Uterus (tissue), 2 donors: ENCODE measurements around the gene UROC1.

ENCODE experiments used
- POLR2A ChIP-seq, 2 donors: fragments of 450-650 bp; IDR thresholded peaks; one replicate each; pipeline ENCODE4 v1.6.1; 2016; ENCODE audit warnings: antibody characterized with exemption in 2 of 2, mild to moderate bottlenecking in 1 of 2, moderate library complexity in 1 of 2
- TF ChIP-seq, protein P1 (sequence below), 4 experiments: fragments of 200-600 bp in 2 of 4; fragments of 450-650 bp in 2 of 4; sonication (generic) in 2 of 4; IDR thresholded peaks; one replicate each; pipeline ENCODE4 v1.5.1; 2016 to 2019; ENCODE audit warnings: antibody characterized with exemption in 4 of 4, mild to moderate bottlenecking in 2 of 4, moderate library complexity in 1 of 4

DNA sequence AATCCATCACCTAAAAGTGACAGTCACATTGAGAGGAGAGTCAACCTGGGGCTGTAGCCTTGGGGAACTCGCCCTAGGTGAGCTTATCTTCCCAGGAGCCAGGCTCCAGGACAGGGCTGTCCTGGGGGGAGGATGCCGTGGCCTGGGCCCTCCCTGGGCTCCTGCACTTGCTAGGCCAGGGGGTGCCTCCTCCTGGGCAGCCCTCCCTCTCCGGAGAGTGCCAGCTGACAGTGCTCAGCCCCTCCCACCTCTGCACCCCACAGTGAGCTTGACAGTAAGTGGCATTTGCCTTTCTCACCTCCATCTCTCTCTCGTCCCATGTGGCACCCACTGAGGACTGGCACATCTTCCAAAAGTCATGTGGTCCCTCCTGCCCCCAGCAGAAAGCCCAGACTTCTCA, 19.1 kb downstream of the UROC1 start:
- TF ChIP-seq, protein P1, sequence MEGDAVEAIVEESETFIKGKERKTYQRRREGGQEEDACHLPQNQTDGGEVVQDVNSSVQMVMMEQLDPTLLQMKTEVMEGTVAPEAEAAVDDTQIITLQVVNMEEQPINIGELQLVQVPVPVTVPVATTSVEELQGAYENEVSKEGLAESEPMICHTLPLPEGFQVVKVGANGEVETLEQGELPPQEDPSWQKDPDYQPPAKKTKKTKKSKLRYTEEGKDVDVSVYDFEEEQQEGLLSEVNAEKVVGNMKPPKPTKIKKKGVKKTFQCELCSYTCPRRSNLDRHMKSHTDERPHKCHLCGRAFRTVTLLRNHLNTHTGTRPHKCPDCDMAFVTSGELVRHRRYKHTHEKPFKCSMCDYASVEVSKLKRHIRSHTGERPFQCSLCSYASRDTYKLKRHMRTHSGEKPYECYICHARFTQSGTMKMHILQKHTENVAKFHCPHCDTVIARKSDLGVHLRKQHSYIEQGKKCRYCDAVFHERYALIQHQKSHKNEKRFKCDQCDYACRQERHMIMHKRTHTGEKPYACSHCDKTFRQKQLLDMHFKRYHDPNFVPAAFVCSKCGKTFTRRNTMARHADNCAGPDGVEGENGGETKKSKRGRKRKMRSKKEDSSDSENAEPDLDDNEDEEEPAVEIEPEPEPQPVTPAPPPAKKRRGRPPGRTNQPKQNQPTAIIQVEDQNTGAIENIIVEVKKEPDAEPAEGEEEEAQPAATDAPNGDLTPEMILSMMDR (IDR thresholded peaks at IDR 0.05), result no peak
- no peak for TF ChIP-seq POLR2A (IDR thresholded peaks at IDR 0.05)
